Mesothelial cell of epicardium (in vitro differentiated cells): Measurements from ENCODE around the gene NXPH1. TPM values are rescaled to one million over a fixed set of nuclear protein-coding genes. Genes with fewer than 3 reads are reported as not detected.

Source experiments
- DNase-seq, 2 experiments: peaks; one replicate each; pipeline ENCODE4 v3.0.0; 2021; ENCODE audit warnings: low spot score in 2 of 2; ENCODE audit not compliant: unreplicated experiment in 2 of 2
- H3K27ac Mint-ChIP-seq: 2 replicates; pipeline ENCODE4 v1.8.0; 2021; ENCODE audit warnings: mixed read lengths
- H3K27me3 Mint-ChIP-seq: 2 replicates; pipeline ENCODE4 v1.8.0; 2021; ENCODE audit warnings: low read depth, mixed read lengths
- H3K36me3 Mint-ChIP-seq: 2 replicates; pipeline ENCODE4 v1.8.0; 2021; ENCODE audit warnings: mixed read lengths
- H3K4me1 Mint-ChIP-seq: 2 replicates; pipeline ENCODE4 v1.8.0; 2021; ENCODE audit warnings: mixed read lengths
- H3K4me3 Mint-ChIP-seq: 2 replicates; pipeline ENCODE4 v1.8.0; 2021; ENCODE audit warnings: mild to moderate bottlenecking, moderate library complexity, mixed read lengths
- H3K9me3 Mint-ChIP-seq: 2 replicates; pipeline ENCODE4 v1.8.0; 2021; ENCODE audit warnings: mixed read lengths
- total RNA-seq: library from RNA; stranded (reverse); gene quantifications from 3 replicates; pipeline ENCODE4 v1.2.1, GENCODE V29; 2021
- TF ChIP-seq, protein P1 (sequence below): fragments of 200-600 bp; sonication (generic); IDR thresholded peaks from one replicate; pipeline ENCODE4 v1.5.0; 2021; ENCODE audit warnings: antibody characterized with exemption; ENCODE audit not compliant: unreplicated experiment

NXPH1 gene
- total RNA-seq, 1 donor from 2014 or later = not detected

- Mint-ChIP-seq H3K27me3 (peaks cover 55% of the 10 kb centered on the region), H3K4me1 (peaks cover 18% of the 10 kb centered on the region)
Observed at GRCh38 chr7:8430643-8431042, 2.8 kb upstream of the NXPH1 start.

DNA sequence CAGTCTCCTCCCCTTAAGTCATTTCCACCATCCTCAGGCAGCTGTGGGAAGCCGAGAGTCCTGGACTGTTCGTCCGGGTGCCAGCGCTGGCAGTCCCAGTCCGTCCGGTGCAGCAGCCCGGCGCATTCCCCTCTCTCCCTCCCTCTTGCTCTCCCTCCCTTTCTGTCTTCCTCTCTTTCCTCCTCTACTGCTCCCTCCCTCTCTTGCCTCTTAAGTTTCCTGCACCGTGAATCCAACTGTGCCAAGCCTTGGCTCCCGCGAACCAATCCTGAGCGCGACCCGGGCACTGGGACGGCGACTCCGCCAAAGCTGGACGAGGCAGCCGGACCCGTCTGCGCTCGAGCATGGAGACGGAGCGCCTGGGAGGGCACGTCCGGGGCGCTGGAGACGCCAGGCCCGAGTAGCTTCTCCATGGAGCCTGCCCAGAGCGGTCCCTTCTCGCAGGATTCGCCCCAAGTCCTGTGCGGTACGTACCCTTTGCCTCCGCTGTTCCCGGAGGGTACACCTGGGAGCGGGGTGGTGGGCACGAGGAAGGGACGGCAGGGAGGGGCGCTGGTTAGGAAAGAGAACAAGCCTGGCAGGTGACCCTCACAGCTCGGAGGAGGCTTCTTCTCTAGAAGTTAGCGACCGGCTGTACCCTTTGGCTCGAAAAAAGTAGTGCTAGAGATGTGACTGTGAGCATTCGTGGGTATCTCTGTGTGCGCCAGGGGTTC lies 1.0 kb downstream of the NXPH1 start:
- no peaks in the 10 kb centered on the region for H3K36me3 Mint-ChIP-seq

More at GRCh38 chr7:8430643-8431042, 2.8 kb upstream of the NXPH1 start:
- H3K27ac Mint-ChIP-seq = no peak overlapping the region
- TF ChIP-seq, protein P1, sequence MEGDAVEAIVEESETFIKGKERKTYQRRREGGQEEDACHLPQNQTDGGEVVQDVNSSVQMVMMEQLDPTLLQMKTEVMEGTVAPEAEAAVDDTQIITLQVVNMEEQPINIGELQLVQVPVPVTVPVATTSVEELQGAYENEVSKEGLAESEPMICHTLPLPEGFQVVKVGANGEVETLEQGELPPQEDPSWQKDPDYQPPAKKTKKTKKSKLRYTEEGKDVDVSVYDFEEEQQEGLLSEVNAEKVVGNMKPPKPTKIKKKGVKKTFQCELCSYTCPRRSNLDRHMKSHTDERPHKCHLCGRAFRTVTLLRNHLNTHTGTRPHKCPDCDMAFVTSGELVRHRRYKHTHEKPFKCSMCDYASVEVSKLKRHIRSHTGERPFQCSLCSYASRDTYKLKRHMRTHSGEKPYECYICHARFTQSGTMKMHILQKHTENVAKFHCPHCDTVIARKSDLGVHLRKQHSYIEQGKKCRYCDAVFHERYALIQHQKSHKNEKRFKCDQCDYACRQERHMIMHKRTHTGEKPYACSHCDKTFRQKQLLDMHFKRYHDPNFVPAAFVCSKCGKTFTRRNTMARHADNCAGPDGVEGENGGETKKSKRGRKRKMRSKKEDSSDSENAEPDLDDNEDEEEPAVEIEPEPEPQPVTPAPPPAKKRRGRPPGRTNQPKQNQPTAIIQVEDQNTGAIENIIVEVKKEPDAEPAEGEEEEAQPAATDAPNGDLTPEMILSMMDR = no peak
- no peak overlapping the region for H3K4me3 Mint-ChIP-seq
- H3K9me3 Mint-ChIP-seq = no peaks in the 10 kb centered on the region
- DNase-seq = no peak
- H3K36me3 Mint-ChIP-seq = no peaks in the 10 kb centered on the region

DNA sequence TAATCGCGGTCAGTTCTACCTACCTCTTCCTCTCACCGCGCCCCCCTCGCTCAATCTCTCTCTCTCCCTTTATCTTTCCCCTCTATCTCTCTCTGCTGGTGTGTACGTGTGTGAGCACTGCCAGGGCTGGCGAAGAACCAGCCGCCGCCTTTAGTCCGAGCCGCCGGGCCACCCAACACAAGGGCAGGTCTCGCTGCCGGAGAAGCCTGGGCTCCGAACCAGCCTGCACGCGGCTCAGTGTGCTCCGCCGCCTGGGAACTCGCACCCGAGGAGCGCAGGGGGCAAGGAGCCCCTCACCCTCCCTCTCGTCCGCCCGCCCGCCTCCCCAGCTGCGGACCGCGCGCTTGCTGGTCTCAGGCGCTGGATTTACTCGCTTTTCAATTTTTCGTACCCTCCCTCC lies 1.7 kb downstream of the NXPH1 start:
- TF ChIP-seq, protein P1 = no peak
- DNase-seq = no peak
- H3K36me3 Mint-ChIP-seq = no peaks in the 10 kb centered on the region
- no peak overlapping the region for H3K4me3 Mint-ChIP-seq
- H3K9me3 Mint-ChIP-seq = no peaks in the 10 kb centered on the region
- peaks cover 99% of the 10 kb centered on the region for H3K27me3 Mint-ChIP-seq
- H3K27ac Mint-ChIP-seq = no peak overlapping the region
- H3K4me1 Mint-ChIP-seq = peaks cover 18% of the 10 kb centered on the region

More for the DNA sequence above, 1.0 kb downstream of the NXPH1 start:
- no peak overlapping the region for H3K27ac Mint-ChIP-seq
- peak overlapping the region; percentile 56 for H3K4me3 Mint-ChIP-seq
- peak in 1 of 2 experiments; percentile 37 for DNase-seq
- peaks cover 93% of the 10 kb centered on the region for H3K27me3 Mint-ChIP-seq
- no peaks in the 10 kb centered on the region for H3K9me3 Mint-ChIP-seq
- peaks cover 18% of the 10 kb centered on the region for H3K4me1 Mint-ChIP-seq
- TF ChIP-seq, protein P1 = no peak

DNA sequence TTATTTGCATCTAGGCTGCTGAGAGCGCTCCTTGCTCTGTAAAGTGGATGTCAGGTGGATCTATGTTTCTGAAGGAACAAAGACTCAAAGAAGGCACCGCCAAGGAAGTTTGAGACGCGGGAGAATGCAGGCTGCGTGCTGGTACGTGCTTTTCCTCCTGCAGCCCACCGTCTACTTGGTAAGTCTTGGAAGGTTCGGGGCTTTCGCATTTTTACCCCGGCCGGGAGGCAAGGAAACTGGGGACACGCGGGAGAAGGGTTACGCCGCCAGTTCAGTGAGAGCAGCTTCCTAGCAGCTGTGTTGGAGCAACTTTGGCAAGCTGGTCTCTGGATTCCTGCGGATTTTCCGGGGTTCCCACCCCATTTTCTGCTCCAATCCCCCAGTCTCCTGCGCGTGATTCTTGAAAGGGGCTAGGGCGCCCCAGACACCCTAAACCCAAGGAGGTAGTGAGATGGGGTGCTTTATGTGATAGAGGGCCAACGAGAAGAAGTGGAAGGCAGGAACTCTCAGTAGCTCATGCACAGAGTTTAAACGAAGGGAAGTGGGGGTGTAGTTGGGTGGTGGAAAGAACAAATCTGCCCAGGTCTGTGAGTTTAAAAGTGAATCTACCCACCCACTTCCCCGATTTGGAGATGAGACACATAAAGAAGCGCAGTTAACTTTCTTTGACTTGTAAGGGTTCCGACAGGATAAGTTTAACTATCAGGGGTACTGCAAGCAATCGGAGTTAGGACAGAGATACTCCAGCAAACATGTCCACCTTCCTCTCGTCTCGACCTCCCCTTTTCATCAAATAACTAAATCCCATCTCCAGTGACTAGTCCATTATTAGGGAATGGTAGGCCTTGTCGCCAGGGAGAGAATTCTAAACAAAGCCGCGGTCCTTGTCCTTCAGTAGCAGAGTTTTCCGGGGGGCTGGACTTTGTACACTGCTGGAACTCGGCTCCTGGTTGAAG lies 2.5 kb downstream of the NXPH1 start:
- Mint-ChIP-seq H3K36me3 (no peaks in the 10 kb centered on the region), H3K27ac (no peak overlapping the region), H3K4me3 (no peak overlapping the region), H3K9me3 (no peaks in the 10 kb centered on the region), H3K4me1 (peaks cover 18% of the 10 kb centered on the region), H3K27me3 (peaks cover 99% of the 10 kb centered on the region)
- DNase-seq = no peak
- TF ChIP-seq, protein P1 = no peak

DNA sequence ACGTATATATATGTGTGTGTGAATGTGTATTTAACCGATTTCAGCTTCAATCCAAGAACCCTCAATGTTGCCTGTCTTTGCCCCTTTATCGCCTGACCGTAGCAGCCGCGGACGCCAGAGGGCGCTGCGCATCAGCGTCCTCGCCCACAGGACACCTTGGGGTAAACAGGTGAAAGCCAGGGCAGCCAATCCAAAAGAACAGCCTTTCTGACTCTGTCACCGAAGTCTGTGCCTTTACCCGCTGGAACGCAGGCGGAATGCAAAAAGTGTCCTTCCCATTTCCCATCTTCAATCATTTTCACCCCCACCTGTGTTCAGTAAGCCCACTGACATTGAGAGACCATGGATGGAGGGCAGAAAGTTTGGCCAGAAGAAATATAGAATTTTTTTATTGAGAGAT lies 3.6 kb downstream of the NXPH1 start:
- Mint-ChIP-seq H3K36me3 (no peaks in the 10 kb centered on the region), H3K4me1 (peaks cover 18% of the 10 kb centered on the region), H3K27ac (no peak overlapping the region), H3K27me3 (peaks cover 99% of the 10 kb centered on the region), H3K4me3 (no peak overlapping the region), H3K9me3 (no peaks in the 10 kb centered on the region)
- peak in 1 of 2 experiments; percentile 75 for DNase-seq
- TF ChIP-seq, protein P1 = peak; percentile 67
